ENCODE results near the gene CTTNBP2NL.

DNA sequence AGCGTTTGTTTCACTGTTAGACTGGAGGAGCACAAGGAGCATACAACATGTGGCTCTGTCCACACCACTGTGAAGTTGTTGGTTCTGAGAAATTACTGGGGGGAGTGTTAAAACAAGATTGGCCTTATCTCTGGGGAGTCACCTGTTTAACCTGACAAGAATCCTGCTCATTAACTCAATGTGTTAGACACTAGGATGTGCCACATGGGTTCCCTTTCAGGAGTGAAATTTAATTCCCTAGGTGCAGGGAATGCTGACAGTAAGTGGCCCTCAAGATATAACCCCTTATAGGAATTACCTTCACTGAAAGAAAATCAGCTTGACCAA lies 66.9 kb downstream of the CTTNBP2NL start:
- no peak for TF ChIP-seq POLR2A (IDR thresholded peaks at IDR 0.05; ENCODE audit: low read depth, low read length)
- no peak for TF ChIP-seq POLR2AphosphoS5 (IDR thresholded peaks at IDR 0.05; ENCODE audit: low read depth, low read length)

Data from GM12892 (cell line).